Measurements from ENCODE around the gene NPVF.

Gene NPVF, protein sequence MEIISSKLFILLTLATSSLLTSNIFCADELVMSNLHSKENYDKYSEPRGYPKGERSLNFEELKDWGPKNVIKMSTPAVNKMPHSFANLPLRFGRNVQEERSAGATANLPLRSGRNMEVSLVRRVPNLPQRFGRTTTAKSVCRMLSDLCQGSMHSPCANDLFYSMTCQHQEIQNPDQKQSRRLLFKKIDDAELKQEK

DNA sequence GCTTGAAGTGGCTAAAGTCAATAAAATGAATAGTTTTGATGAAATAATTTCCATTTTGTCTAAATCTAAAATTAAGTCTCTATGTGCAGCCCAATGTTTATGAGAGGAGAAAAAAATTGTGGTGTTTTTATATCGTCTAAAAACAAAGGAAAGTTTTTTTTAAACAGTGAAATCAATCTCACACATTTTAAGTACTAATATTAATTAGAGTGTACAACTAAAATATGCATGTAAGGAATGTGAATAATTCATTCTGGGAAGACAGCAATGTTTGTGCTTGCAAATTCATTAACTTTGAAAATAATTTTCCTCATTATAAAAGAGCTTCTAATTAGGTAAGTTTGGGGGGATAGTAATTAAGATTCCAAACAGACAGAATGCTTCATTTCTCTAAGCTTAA is at the start of gene NPVF:
Gene NPVF (minus strand): TSS at position 101 of the 400 bp plus-strand sequence. CDS start 47 bp downstream, at position 54.
- DNase-seq = no peak

DNA sequence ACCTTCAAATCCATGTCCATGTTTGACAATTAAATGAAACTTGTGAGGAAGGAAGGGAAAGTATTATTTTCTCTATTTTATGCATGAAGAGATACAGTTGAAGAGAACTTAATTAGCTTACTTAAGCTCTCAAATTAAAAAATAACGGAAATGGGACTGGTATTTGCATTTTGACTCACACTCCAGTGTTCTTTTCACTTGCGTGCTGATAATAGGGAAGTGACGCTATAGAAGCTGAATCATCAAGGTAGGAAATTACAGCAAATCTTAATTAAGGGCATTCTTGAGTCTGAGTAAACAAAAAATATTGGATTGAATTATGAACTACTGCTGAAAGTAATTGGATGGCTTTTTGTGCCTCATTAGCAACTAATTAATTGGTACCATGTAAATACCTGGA is 44.0 kb upstream of the NPVF start:
- DNase-seq = no peak

DNA sequence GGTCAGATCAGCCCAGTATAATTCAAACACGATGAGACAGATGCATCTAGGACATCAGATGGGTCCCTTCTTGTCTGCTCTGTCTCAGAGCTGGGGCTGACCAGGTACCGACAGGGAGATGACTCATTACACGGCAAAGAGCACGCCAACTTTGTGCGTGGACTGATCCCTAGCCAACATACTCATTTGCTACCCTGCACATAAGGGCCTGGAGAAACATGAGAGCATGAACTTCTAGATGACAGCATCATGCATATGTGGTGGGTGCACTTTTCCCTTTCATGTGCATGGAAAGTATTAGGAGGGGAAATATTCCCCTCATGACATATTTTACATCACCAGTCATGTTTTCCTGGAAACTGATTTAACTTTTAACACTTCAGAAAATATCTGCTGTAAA is 35.1 kb upstream of the NPVF start:
- no peak for DNase-seq

DNA sequence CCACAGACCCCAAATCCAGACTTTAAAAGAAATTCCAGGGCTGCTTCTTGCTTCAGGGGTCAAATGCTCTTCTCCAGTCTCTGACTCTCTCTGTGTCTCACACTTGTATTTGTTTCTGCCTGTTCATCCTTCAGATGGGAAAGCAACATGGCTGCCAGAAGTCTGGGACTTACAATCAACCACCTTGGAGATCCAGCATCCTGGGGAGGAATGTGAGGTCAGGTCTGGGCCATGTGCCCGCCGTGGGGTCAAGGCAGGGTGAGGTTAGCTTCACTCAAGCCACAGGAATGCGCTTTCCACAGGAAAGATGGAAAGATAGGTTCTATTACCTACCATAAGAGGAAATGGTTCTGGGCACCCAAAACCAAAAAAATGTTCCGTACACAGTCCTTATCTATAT is 34.3 kb upstream of the NPVF start:
- no peak for DNase-seq

DNA sequence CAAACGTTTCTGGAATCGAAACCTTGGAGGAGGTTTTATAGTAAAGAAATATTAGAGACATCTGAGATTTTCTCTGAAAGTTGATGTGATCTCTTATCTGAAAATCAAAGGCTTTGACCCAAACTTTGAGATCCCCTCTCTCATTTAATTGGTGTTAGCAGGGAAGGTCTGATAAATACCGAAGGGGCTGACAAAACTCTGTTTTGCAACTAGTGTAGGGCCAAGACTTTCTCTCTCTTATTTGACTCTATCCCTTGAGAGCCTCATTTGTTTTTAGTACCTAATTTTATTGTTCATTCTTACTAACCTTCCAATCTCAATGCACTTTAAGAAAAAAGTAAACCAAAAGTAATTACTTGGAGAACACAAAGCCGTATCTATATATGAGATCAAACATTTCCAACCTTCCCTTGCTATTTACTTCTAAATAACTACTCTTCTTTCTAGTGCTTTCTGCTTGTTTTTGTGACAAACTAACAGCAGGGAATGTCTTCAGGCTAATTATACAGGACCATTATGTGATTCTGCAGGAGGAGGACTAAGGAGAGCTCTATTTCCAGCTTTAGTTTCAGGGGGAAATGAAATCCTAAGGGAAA is 33.4 kb upstream of the NPVF start:
- no peak for DNase-seq

DNA sequence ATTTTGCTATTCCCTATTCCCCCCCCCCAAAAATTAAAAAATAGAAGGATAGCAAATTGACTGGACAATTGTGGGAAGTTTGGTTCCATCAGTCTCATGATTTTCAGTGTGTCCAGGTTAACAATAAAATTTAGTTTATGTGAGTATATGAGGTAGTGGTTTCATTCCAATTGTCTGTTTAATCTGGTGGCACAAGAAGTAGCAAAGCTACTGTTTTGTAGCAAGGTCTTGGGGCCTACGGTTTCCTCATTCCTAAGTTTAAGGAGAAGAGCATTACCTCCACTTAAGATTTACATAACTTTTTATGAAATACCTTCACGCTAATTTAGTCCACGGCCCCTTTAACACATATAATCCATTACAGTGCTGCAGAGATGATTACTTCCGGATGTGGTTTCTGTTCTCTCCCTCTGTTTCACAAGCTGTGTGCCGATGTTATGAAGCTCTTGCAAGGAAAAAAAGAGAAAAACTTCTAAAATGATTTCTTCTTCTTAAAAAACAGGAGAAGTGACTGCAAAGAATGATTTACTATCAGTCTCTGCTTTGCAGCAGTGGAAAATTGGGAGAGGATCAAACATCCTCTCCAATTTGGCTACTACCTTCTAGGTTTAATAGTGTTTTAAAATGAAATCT is 32.7 kb upstream of the NPVF start:
- no peak for DNase-seq

DNA sequence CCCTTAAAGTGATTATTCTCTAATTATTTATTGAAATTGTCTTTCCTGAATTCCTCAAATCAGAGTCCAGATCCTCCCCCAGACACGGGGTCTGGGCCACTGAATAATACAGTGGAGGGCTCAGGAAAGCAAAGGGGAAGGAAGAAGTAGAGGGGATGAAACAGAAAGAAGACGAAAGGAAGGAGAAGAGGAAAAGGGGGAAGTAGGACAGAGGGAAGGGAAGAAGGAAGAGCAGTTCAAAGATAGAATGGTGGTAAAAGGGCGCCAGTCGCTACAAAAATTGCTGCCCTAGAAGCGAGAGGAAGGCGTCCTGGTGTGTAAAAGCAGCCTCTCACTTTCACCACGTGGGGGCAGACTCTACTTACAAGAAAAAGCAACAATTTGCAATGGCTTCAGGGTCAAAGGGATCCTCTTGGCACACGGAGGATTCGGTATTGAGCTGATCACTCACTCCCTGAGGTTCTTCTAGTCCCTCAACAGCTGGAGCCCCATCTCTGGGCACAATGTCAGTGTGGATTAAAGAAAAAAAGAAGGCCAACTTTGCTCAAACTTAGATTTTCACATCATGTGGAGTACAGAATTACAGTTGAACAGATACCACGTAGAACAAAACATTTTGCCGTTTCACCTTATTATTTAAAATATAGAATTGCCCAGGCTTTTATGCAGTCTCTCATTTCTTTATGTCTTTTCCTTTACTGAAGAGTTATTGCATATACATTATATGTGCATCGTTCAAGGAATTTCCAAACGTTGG is 31.4 kb upstream of the NPVF start:
- peak; percentile 21 for DNase-seq

DNA sequence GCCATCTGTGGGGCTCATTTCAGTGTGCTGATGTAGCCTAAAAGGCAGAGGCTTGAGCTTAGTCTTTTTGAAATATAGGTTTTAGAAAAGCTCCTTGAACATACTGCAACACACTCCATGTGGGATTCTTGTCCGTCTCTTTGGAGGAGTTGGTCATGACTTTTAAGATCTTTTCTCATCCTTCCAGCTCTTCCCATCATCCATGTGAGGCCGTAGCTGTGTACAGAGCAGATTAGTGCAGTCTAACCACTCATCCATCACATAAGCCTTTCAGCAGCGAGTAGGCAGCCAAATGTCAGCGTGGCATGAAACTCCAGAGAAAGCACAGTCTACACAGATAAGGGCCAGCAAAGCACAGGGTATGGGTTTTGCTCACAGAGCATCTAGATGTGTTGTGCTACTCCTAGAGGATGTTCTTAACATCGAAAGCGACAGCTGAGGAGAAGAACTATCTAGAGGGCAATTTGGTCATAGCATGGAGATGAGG is 28.1 kb upstream of the NPVF start:
- no peak for DNase-seq

DNA sequence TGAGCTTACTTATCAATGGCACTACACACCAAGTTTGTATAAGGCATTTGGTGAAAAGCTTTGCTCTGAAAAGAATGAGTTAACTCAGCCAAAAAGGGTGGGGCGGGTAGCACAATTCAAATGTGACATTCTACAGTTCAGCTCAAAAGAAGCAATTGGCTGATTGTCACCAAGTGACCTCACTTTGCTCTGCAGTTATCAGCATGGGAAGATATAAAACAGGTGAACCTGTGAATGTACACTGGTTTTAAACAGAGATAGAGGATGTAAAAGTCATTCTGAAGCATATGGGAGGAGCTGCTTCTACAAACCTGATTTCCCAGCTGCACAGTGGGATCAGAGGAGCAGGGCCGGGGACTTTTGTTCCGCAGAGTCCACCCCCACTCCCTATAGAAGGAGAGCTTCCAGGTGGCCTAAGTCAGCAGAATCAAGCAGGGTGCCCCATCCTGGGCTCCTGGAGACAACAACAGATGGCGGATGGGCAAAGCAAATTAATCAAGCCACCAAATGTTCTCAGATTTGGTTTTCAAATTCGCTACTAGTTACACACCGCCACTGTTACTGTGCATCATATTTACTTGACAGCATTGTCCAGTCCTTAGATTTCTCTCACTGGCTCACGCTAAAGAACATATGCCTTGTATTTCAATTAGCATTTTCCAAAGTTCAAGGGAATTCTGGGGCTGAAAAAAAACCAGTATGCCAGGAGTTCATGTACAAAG is 27.5 kb upstream of the NPVF start:
- DNase-seq = no peak

DNA sequence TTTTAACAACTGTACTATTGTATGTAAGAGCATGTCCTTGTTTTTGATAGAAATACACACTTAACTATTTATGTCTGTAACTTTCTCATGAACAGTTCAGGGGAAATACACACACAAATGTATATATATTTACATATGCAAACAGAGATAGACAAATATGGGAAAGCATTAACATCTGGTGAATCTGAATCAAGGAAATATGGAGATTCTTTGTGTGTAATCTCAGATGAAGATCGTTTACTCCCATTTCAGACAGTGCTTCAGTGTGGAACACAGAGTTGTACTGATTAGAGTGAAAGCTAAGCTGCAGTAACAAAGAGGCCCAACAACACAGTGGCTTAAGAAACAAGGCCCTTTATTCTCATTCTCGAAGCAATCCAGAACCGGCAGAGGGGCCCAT is 26.3 kb upstream of the NPVF start:
- DNase-seq = no peak

DNA sequence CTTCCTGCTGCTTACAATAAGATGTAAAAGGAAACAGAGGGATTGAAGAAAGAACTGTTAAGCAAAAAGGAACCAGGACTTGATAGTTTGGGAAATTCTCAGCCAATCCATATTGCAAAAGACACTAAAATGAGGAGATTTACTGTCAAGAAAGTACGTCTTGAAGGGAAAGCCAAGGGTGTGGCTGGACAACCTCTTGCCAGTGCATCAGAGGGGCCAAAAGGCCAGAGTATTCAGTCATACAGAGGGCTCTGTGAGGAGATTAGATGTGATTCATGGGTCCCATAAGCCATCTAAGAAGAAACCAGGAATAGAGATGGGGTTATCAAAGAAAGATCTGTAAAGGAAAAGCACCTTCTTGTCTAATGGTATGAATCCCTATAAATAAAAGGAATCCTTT is 25.4 kb upstream of the NPVF start:
- DNase-seq = no peak

DNA sequence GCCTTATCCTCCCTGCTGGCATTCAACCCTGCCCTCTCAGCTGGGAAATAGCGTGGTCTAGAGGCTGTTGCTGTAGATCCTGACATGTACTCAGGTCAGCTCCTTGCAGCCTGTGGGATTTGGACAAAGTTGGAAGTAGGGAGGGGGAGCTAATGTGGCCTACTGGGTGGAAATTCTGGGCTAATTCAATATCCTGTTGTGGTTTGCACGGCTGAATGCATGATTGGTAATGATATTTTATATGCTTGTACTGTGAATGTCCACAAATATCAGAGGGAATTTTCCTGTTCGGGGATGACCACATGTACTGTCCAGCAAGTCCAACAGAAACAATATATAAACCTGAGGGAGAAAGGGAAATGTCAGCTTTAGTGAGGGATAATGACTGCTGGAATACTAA is 22.1 kb upstream of the NPVF start:
- DNase-seq = peak; percentile 2

DNA sequence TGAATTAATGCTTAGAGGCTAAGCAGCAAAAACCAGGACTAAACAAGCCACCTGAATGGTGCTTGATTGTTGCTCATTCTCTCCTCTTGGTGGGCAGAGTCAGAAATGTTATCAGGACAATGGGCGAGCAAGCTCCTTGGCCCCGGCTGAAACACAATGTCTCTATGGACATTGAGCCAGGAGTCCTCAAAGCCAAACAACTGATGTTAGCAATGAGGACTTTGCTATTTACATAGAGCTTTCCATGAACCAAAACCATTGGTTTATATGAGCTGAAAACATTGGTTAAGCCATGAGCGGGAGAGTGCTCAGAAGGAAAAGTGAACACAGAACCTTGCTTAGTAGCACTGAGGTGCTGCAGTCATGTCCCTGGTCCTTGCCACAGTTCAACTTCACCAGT is 21.5 kb upstream of the NPVF start:
- no peak for DNase-seq

DNA sequence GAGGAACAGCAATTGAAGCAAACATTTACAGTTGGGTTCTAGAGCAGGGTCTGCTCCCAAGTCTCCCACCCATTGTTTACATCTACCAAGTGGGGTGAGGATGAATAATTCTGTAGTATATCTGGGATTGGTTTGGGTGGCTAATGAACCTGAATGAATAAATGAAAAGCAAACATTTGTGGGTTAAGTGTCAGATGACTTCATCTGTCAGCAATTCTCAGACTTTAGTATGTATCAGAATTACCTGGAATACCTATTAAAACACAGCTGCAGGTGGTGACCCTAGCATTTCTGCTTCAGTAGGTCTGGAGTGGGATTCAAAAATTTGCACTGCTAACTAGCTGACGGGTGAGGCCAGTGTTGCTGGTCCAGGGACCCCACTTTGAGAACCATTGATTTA is 18.0 kb upstream of the NPVF start:
- DNase-seq = no peak

DNA sequence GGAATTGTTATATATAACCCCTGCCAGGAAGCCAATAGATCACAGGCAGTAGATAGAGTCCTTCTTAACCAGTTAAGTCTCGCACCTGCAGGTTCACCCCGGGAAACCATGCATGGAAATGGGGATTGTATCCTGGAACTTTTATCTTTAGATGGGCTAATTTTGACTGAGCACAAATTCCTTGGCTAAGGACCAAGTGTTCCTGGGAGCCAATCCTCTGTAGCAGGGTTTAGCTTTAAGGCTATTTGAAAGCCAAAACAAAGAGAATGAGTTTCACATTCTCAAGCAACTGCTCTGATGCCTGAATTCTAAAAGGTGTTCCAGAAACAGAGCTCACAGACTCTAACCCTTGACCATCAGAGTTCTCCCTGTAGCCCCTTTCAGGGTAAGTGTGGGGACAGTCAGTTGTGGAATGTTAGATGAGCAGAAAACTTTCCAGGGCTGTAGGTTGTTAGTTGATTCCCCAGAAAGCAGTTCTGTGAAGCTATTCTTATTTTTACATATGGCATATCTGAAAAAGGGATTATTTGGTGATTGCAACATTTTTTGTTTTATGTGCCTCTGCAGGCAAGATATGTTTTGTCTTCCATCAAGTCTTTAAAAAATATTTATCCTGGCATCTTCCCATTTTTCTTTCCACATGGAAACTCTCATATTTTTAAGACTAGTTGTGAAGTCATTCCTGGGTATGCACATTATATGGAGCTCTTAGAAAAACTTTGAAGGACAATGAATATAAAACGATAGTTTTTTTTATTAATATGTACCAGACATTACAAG is 16.2 kb upstream of the NPVF start:
- no peak for DNase-seq

DNA sequence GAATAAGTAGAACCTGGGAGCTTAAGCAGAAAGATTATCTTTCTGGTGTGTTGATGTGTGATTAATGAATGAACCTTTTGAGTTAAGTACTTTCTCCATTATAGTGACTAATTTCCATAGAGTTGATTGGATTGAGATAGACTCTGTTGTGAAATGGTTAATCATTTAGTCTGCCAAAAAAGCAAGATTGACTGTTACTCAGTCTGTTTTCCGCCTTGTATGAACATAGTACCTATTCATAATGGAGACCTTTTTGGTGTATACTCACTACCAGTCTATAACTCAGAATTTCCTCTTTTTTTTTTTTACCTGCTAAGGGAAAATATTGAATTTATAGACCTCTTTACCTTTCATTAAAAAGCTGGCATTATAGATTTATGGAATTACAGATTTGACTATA is 14.4 kb upstream of the NPVF start:
- no peak for DNase-seq

DNA sequence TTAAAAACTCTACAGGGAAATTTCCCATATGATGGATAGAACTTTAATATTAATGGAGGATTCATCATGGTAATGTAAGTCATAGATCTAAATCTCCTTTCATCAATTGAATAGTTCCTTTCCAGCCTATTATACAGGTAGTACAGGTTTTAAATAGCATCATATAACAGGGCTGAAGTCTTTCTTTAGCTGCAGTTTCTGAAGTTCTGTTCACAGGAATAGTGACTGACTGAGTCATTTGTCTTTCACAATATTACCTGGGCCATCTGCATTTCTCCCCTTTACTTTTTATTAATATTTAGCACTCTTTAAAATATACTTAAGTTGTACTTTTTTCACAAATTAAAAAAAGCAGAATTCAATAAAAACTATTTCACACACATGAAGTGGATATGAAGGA is 12.6 kb upstream of the NPVF start:
- no peak for DNase-seq

DNA sequence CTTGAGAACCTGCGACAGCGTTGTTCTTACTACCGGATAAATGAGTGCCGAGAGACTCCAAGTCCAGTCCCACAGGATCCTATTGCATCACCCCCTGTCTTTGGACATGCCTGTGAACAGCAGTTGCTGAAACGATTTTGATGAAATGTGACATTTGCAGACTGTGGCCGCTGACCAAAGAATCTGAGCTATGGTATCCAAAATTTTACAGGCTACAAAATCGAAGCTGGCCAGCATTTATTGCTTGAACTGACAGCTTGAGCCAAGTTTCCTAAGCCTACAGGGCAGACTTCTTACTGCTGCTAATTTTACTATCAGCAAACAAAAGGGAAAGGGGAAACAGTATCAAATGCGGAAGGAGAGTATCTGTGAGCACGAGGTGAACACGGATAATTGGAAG is 12.1 kb upstream of the NPVF start:
- DNase-seq = no peak

DNA sequence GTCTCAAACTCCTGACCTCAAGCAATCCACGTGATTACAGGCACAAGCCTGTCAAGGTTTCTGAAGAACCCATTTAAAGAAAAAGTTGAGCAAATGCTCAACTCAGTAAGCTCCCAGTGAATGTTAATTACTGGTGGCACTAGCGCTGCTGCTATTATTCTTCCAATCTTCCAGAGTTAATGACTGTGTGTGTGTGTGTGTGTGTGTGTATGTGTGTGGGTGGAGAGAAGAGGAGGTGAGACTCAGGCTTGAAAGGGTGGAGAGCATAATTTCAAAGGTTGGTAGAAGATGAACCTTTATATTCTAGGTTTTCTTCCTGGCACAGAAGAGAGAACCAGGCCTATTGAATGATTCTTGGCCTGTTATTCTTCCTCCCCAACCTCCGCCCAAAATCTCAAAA is 11.6 kb upstream of the NPVF start:
- no peak for DNase-seq

DNA sequence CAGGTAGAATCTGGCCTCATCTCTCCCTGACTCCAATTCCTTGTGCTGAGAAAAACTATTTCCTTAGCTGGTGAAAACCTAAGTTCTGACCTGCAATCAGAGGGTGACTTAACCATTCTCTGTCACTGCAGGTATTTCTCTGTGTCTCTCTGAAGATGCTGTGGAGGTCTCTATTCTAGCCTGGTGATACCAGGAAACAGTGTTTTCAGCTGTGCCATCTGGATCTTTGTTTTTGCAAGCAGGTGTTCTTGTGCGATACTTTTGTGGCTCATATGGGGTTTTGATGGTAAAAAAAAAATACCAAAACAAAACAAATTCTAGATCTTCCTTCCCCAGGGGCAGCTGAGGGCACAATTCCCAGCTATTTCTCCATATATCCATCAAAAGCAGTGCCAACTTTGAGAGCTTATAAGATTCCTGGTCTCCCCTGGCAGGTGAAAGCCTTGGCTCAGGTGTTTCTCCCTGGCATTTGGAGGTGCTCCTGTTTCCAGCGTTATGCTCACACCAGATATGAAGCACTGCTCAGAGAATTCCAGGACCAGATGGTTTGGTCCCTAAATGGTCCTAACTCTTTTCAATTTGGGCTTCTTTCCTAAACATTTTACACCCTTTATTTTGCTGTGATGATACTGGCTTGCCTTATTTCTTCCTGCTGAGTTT is 9.9 kb upstream of the NPVF start:
- no peak for DNase-seq

DNA sequence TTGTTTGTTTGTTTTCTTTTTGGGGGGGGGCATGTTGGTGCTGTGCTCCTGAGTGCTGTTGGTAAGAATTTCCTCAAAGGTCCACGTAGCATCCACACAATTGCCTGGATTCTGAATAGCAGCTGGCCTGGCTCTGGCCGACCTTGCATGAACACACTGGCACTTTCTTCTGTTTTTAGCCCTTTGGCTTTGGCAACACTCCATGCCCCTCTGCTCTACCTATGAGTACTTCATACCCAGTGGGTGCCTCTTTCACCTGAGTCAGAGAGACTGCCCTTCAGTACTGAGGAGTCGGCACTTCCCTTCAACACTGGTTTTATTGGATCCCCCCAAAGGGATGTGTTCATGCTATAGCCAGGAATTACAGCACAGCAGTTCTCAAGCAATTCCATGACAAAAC is 7.2 kb upstream of the NPVF start:
- DNase-seq = no peak

DNA sequence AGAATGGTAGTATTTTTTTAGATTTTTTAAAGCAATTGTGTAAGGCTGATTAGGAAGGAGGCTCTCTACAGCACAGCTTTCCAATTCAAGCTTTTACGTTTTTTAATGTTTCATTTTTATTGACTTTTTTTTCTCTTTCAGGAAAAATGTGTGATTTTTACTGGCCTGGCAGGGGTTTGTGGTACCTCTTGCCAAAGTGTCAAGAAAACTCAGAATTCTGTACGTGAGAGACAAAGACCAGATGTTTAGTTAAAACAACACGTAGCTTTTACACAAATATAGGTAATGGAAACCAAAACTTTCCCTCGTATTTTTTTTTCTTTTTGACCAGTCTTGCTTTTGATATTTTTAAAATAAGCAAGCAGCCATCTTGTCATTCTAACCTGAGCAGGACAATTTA is 6.0 kb upstream of the NPVF start:
- no peak for DNase-seq
